ENCODE data around the gene GPER1. TPM values are rescaled to one million over a fixed set of nuclear protein-coding genes. Genes with fewer than 3 reads are reported as not detected.
A peak's percentile ranks its signal among the peaks of the same experiment; 100 is the strongest.
"Not testable (repeated sequence)": the region's sequence is repeated elsewhere in the genome, so short reads cannot be mapped to it uniquely, and the experiment has no call there.

The GPER1 gene
- total RNA-seq, 1 experiment from 2014 or later = 0.14 TPM

DNA sequence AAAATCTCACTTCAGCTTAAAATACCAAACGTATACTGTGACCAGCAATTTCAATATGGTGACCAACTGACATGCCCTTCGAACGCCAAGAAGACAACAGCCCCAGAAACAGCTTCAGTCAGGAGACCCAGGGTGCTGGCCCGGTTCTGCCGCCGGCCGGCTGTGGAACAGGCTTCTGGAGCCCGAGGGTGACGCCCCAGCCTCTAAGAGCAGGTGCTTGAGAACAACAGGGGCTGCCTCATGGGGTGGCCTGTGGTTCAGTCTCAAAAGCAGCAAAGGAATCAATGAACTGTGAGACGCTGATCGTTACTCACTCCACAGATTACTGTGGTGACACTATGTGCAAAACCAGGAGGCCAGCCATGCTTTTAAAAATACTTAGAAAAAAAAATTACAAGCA is 17.3 kb downstream of the GPER1 start:
- Histone ChIP-seq H3K27me3 (ENCODE audit: control insufficient read depth, insufficient read depth, low read length) (no peaks in the 10 kb centered on the region), H3K4me3 (ENCODE audit: insufficient read depth, low read depth, low read length) (no peak overlapping the region), H3K36me3 (replicated peaks; ENCODE audit: control insufficient read depth, insufficient read depth, low read length) (no peaks in the 10 kb centered on the region)
- no peak for DNase-seq

DNA sequence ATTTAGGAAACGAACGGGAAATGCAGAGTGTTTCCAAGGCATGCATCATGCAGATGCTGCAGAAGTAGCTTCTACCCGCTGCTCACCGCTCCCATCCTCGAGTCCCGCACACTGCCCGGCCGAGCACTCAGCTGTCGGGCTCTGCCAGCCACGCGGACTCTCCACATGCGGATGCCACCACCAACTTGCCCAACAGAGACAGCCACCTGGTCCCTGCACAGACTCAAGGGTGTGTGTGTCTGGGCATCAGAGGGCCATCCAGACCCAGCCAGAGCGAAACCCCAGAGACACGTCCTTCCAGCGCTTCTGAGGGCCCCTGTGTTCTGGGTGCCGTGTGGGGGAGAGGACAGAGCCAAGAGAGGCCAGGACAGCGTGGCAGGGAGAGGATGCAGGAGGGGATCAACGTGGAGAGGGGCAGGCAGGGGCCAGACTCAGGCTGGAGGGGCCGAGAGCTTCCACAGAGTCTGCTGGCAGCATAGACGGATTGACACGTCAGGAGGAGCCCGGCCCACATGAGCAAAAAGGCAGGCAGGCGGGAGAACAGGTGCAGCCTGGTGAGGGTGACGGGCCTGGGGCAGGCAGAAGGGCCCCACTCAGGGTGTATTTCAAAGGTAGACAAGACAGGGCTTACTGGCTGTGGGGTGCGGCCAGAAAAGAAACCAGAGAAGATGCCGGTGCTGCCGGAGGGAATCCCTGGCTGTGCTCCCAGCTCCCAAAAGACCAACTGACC is 18.3 kb downstream of the GPER1 start:
- no peaks in the 10 kb centered on the region for H3K36me3 ChIP-seq (replicated peaks; ENCODE audit: control insufficient read depth, insufficient read depth, low read length)
- H3K27me3 ChIP-seq (ENCODE audit: control insufficient read depth, insufficient read depth, low read length) = no peaks in the 10 kb centered on the region
- no peak overlapping the region for H3K4me3 ChIP-seq (ENCODE audit: insufficient read depth, low read depth, low read length)
- DNase-seq = no peak

DNA sequence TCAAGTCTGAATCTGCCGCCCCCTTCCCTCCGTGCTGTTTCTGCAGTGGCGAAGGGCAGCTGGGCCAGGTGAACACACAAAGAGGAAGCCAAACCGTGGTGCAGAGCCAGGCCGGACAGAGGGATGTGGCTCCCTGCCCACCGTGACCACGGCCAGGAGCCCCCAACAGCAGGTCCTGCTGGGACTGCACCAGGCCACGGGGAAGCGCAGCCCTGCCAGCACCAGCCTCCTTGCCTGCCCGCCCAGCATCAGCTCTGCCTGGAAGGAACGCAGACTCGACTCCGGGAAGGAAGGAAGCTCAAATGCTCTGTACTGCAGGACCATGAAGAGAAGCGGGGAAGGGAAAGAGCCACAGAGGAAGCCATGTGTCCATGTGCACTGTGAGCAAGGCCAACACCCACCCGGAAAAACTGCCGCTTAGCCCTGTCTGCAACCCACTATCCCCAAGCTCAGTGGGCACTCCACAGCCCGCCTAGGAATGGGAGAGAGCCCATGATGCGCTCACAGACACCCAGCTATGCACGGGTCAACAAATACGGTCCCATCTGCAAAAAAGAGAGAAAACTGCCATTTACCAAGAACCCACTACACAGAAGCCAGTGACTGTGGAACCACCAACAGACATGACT is 19.0 kb downstream of the GPER1 start:
- H3K27me3 ChIP-seq (ENCODE audit: control insufficient read depth, insufficient read depth, low read length) = no peaks in the 10 kb centered on the region

DNA sequence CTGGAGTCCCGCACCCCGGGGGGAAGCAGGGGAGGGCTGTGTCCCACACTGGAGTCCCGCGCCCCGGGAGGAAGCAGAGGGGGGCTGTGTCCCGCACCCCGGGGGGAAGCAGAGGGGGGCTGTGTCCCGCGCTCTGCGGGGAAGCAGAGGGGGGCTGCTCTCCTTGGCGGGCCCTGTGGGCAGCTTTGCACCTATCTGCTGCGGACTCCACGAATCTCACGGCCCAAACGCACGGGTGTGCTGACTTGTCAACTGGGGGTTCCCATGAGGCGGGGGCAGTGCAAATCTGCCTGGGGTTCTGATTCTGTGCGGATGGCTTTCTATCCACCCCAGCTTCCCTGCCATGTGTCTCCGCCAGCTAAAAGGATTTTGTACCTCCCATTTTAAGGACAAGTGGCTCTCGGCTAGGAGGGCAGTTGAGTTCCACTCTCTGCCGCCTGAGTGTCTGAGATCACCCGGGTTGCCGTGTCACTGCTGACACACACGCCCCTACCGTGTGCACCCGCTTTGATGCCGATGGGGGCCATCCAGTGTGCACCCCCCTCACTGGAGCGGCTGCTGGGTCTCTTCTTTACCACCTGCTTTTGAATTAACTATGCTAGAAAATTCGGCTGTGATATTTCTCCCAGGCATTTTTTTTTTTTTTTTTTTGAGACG is 20.5 kb downstream of the GPER1 start:
- DNase-seq = peak; percentile 53
- no peaks in the 10 kb centered on the region for H3K36me3 ChIP-seq (replicated peaks; ENCODE audit: control insufficient read depth, insufficient read depth, low read length)
- H3K4me3 ChIP-seq (ENCODE audit: insufficient read depth, low read depth, low read length) = no peak overlapping the region
- no peaks in the 10 kb centered on the region for H3K27me3 ChIP-seq (ENCODE audit: control insufficient read depth, insufficient read depth, low read length)

More for the DNA sequence above, 19.0 kb downstream of the GPER1 start:
- no peak overlapping the region for H3K4me3 ChIP-seq (ENCODE audit: insufficient read depth, low read depth, low read length)
- H3K36me3 ChIP-seq (replicated peaks; ENCODE audit: control insufficient read depth, insufficient read depth, low read length) = no peaks in the 10 kb centered on the region
- DNase-seq = no peak

DNA sequence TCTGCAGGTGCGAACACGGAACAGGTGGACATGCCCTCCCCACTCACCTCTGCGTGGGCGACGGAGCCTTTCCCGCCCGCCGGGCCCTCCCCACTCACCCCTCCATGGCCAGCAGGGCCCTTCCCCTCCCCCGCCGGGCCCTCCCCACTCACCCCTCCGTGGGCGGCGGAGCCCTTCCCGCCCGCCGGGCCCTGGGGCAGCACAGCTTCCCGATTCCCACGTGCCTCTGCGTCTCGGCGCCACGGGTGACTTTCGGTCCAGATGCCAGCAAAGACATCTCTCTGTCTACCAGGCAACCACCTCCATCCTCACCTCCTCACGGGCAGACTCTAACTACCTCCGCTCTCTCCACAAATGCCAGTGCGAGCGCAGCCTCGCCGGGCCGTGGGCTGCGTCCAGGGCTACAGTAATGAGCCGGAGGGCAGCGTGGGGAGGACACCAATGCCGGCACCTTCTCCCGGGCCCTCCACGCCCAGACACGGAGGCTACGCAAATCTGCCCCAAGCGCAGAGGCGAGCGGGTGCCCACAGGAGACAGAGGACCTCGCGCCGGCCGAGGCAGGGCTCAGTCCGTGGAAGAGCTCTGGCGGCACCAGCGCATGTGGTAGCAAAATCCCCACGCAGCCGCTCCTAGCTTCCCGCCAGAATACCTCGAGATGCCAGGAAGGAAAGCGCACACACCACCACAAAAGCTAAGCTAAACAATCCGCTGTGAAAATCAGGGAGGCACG is 21.8 kb downstream of the GPER1 start:
- Histone ChIP-seq H3K36me3 (replicated peaks; ENCODE audit: control insufficient read depth, insufficient read depth, low read length) (no peaks in the 10 kb centered on the region), H3K4me3 (ENCODE audit: insufficient read depth, low read depth, low read length) (no peak overlapping the region), H3K27me3 (ENCODE audit: control insufficient read depth, insufficient read depth, low read length) (no peaks in the 10 kb centered on the region)
- DNase-seq = peak; percentile 53

DNA sequence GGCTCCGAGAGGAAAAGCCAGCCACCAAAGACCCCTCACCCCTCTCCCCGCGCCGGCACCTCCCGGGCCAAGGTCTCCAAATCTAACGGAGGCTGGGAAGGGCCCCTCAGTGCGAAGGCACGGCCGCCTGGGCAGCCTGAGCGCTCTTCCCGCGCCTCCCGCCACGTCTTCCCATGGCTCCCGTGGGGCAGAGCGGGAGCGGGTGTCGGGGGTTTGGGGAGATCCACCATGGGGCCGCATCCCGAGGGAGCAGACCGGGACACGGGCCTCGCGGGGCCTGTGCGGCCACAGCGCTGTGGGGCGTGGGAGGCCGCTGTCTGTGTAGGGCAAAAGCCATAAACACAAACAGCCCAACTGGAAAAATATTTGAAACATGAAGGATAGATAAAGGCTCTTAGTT is 22.4 kb downstream of the GPER1 start:
- no peak for DNase-seq
- H3K27me3 ChIP-seq (ENCODE audit: control insufficient read depth, insufficient read depth, low read length) = no peaks in the 10 kb centered on the region
- H3K36me3 ChIP-seq (replicated peaks; ENCODE audit: control insufficient read depth, insufficient read depth, low read length) = no peaks in the 10 kb centered on the region
- no peak overlapping the region for H3K4me3 ChIP-seq (ENCODE audit: insufficient read depth, low read depth, low read length)

DNA sequence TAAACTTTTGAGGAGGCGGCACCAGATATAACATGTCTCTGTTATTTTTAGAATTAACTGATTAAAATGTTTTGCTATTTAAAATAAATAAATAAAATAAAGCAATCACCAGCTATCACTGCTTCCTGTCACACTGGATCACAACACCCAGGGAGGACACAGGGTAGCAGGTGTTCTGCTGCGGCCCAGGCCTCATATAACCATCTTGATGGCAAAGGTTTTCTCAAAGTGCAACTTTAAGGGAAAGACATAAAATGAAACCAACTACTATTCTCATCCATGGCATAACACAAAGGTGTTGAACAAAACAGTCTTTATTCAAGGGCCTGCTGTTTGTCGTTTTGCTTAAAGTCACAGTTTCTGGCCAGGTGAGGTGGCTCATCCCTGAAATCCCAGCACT is 23.2 kb downstream of the GPER1 start:
- no peaks in the 10 kb centered on the region for H3K36me3 ChIP-seq (replicated peaks; ENCODE audit: control insufficient read depth, insufficient read depth, low read length)
- no peaks in the 10 kb centered on the region for H3K27me3 ChIP-seq (ENCODE audit: control insufficient read depth, insufficient read depth, low read length)
- H3K4me3 ChIP-seq (ENCODE audit: insufficient read depth, low read depth, low read length) = no peak overlapping the region
- no peak for DNase-seq

DNA sequence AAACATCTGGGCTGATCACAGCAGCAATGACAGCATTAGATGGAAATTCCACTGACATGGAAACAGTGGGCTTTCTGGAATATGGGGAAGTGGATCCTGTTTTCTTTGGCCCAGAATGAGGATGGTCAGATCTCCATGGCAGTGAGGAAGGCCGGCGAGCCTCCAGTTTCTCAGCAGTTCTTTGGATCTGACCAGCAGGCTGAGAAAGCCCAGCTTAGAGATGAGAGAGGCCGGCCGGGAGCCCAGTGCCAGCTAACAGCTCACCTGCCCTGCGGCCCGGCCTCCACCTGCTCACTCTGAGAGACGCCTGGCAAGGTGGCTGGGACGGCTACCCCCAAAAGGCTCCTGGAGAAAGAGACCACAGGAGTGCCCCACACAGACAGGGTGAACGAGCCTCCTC is 24.2 kb downstream of the GPER1 start:
- H3K36me3 ChIP-seq (replicated peaks; ENCODE audit: control insufficient read depth, insufficient read depth, low read length) = no peaks in the 10 kb centered on the region
- peak; percentile 27 for DNase-seq
- no peaks in the 10 kb centered on the region for H3K27me3 ChIP-seq (ENCODE audit: control insufficient read depth, insufficient read depth, low read length)
- H3K4me3 ChIP-seq (ENCODE audit: insufficient read depth, low read depth, low read length) = no peak overlapping the region

DNA sequence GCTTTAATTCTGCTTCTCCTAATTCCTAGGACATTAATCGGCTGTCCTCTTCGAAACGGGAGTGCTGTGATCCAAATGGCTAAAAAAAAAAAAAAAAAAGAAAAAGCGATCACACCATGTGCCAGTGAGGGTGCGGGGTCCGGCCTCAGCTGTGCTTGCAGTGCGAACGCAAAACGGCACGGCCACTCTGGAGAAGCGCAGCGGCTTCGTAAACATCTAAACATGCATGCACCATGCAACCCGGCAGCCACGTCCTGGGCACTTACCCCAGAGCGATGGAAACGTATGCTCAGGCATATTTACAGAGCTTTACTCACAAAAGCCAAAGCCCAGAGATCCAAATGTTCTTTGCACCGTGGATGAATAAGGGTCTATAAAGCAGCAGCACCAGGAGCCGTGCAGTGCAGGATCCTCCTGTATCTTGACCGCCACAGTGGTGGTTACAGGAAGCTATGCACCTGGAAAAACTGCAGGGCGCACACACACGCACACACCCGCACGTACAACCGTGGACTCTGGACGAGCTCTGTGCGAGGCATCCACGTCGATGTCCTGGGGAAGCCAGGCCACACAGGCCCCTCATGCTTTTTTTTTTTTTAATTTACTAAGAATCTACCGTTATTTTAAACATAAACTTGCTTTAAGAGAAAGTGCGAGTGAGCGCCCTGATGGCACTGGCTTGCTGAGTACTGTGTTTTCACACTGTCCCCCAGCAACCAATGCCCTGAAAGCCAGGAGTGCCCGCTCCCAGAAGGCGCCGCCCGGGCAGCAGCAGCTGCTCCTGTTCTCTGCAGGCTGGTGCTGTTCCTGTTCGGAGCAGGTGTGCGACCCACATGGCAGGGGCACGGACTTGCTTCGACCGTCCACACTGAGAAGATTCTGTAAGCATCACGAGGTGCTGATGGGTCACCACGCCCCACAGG is 25.0 kb downstream of the GPER1 start:
- DNase-seq = peak; percentile 22

DNA sequence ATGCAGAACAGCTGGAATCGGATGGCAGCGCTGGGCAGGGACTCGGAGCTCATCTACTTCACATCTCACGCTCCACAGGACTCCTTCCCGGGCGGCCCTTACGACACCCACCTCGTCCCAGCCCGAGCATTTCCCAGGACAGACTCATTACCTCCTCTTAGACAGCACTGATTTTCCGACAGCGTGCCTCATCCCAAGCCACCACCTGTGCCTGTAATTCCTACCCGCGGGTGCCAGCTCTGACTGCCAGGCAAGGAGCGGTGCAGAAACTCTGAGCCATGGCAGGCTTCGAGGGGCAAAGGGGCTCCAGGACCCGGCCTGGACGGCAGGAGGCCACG is 25.6 kb downstream of the GPER1 start:
- peak; percentile 33 for DNase-seq
- Histone ChIP-seq H3K4me3 (ENCODE audit: insufficient read depth, low read depth, low read length) (no peak overlapping the region), H3K27me3 (ENCODE audit: control insufficient read depth, insufficient read depth, low read length) (no peaks in the 10 kb centered on the region), H3K36me3 (replicated peaks; ENCODE audit: control insufficient read depth, insufficient read depth, low read length) (no peaks in the 10 kb centered on the region)

More for the DNA sequence above, 25.0 kb downstream of the GPER1 start:
- Histone ChIP-seq H3K4me3 (ENCODE audit: insufficient read depth, low read depth, low read length) (no peak overlapping the region), H3K36me3 (replicated peaks; ENCODE audit: control insufficient read depth, insufficient read depth, low read length) (no peaks in the 10 kb centered on the region), H3K27me3 (ENCODE audit: control insufficient read depth, insufficient read depth, low read length) (no peaks in the 10 kb centered on the region)

DNA sequence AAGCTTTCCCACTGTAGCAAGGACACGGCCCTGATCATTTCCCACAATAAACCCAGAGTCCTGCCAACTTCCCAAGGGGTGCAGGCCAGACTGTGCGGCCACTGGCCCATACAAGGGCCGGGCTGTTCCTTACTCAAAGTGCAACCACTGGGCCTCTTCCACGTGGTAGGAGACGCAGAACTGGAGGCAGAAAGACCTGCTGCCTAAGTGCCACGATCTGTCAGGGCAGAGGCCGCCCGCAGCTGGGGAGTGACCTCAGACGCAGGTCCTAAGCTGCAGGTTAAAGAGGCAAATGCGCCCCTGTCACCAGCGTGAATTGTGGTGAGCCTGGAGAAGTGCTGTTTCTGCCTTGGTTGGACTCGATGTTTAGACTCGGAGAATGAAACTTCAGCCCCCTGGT is 26.2 kb downstream of the GPER1 start:
- no peak for DNase-seq
- Histone ChIP-seq H3K4me3 (ENCODE audit: insufficient read depth, low read depth, low read length) (no peak overlapping the region), H3K36me3 (replicated peaks; ENCODE audit: control insufficient read depth, insufficient read depth, low read length) (no peaks in the 10 kb centered on the region), H3K27me3 (ENCODE audit: control insufficient read depth, insufficient read depth, low read length) (no peaks in the 10 kb centered on the region)

DNA sequence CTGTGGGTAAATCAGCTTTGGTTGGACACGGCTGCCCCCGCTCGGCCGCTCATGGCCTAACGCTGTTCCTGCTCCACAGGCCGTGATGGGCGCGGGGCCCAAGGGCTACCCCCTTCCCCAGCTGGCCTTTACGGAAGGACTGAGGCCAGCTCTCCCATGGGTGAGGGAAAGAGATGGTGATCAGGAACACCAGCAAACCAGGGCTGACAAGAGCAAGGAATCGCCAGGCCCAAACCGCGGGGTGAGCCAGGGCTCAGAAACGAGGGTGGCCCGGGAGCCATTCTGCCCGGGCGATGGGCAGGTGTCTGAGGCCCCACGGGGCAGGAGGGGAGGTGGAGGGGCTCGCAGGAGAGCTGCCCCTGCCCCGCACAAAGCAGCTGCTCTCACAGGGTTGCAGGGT is 26.6 kb downstream of the GPER1 start:
- DNase-seq = peak; percentile 58
- Histone ChIP-seq H3K27me3 (ENCODE audit: control insufficient read depth, insufficient read depth, low read length) (no peaks in the 10 kb centered on the region), H3K36me3 (replicated peaks; ENCODE audit: control insufficient read depth, insufficient read depth, low read length) (no peaks in the 10 kb centered on the region), H3K4me3 (ENCODE audit: insufficient read depth, low read depth, low read length) (no peak overlapping the region)

DNA sequence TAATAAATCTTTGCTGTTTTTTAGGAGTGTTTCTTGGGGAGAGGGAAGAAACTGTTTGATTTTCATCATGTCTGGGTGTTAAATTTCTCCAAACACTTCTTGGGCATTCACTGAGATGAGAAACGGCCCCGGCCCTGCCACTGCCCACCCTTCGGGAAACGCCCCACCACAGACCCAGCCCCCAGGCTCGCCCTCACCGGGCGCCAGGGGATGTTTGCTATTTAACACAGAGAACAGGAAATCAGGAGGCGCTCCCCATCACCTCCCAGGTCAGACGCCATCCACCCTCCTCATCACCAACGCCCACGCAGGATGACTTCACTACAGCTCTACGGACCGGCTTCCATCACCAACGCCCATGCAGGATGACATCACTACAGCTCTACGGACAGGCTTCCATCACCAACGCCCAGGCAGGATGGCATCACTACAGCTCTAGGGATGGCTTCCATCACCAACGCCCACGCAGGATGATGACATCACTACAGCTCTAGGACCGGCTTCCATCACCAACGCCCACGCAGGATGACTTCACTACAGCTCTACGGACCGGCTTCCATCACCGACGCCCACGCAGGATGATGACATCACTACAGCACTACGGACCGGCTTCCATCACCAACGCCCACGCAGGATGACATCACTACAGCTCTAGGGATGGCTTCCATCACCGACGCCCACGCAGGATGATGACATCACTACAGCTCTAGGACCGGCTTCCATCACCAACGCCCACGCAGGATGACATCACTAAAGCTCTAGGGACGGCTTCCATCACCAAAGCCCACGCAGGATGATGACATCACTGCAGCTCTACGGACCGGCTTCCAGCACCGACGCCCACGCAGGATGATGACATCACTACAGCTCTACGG is 27.5 kb downstream of the GPER1 start:
- not testable (repeated sequence) for H3K27me3 ChIP-seq (ENCODE audit: control insufficient read depth, insufficient read depth, low read length); H3K4me3 ChIP-seq (ENCODE audit: insufficient read depth, low read depth, low read length); H3K36me3 ChIP-seq (replicated peaks; ENCODE audit: control insufficient read depth, insufficient read depth, low read length)
- DNase-seq = peak; percentile 45

Data from H7 (cell line).